IMR-90 (cell line): ENCODE data around the gene PDZRN3. TPM values are rescaled to one million over a fixed set of nuclear protein-coding genes. Genes with fewer than 3 reads are reported as not detected.

ENCODE experiments used
- ATAC-seq: fragments of 200-7000 bp; cut with Tn5 transposase; 2 replicates; pipeline ENCODE4 v1.9.1; 2020; ENCODE audit warnings: low read depth, mild to moderate bottlenecking, moderate library complexity
- BruUV-seq: library from RNA; stranded (reverse); fragments of 400-500 nt; replicated peaks from 2 replicates; lab custom pipeline; 2021; lab: Mats Ljungman, UMichigan
- CTCF ChIA-PET: fragments of 300-600 bp; formaldehyde crosslinking; extraction: SDS; loops from one replicate; lab custom pipeline; 2021; ENCODE audit warnings: antibody characterized with exemption; lab: Yijun Ruan, JAX
- POLR2A ChIA-PET: fragments of 300-600 bp; sonication (Branson Sonifier 250); formaldehyde crosslinking; loops from one replicate; lab custom pipeline; 2022; ENCODE audit warnings: antibody characterized with exemption; ENCODE audit not compliant: unreplicated experiment; lab: Charles Lee
- DNase-seq: peaks from one replicate; pipeline ENCODE4 v3.0.0; 2013
- H2AFZ ChIP-seq: replicated peaks from 2 replicates; pipeline ENCODE3; 2013; ENCODE audit warnings: low read length, mild to moderate bottlenecking; ENCODE audit not compliant: poor library complexity
- H2AK5ac ChIP-seq: 2 replicates; pipeline ENCODE4 v1.6.1; 2013; ENCODE audit warnings: low read depth, low read length, inconsistent platforms
- H2AK9ac ChIP-seq: replicated peaks from 2 replicates; pipeline ENCODE3; 2013; ENCODE audit warnings: mild to moderate bottlenecking, low read depth, low read length, moderate library complexity; ENCODE audit not compliant: poor library complexity
- H2BK120ac ChIP-seq: 2 replicates; pipeline ENCODE4 v1.6.1; 2013; ENCODE audit warnings: low read depth, low read length, inconsistent platforms
- H2BK15ac ChIP-seq: 3 replicates; pipeline ENCODE4 v1.6.1; 2013; ENCODE audit warnings: low read depth, low read length, inconsistent platforms
- H2BK20ac ChIP-seq: 2 replicates; pipeline ENCODE4 v1.6.1; 2013; ENCODE audit warnings: low read depth, mild to moderate bottlenecking, inconsistent platforms, low read length, moderate library complexity
- H2BK5ac ChIP-seq: 2 replicates; pipeline ENCODE4 v1.6.1; 2013; ENCODE audit warnings: mild to moderate bottlenecking, low read depth, low read length, inconsistent platforms; ENCODE audit not compliant: poor library complexity, severe bottlenecking
- H3K14ac ChIP-seq: replicated peaks from 2 replicates; pipeline ENCODE4 v1.6.1; 2013; ENCODE audit warnings: low read depth, low read length, inconsistent platforms
- H3K18ac ChIP-seq: 2 replicates; pipeline ENCODE4 v1.6.1; 2013; ENCODE audit warnings: low read depth, low read length, control low read depth
- H3K23ac ChIP-seq: 2 replicates; pipeline ENCODE4 v1.6.1; 2013; ENCODE audit warnings: low read depth, low read length, inconsistent platforms
- H3K27ac ChIP-seq: 2 replicates; pipeline ENCODE4 v1.5.1; 2013; ENCODE audit warnings: mild to moderate bottlenecking, control low read depth, low read length; ENCODE audit not compliant: insufficient read depth
- H3K27me3 ChIP-seq: 2 replicates; pipeline ENCODE4 v1.6.1; 2013; ENCODE audit warnings: low read length; ENCODE audit not compliant: control insufficient read depth, insufficient read depth
- H3K36me3 ChIP-seq: 2 replicates; pipeline ENCODE4 v1.6.1; 2013; ENCODE audit warnings: low read length, mixed read lengths; ENCODE audit not compliant: control insufficient read depth, insufficient read depth
- H3K4ac ChIP-seq: 2 replicates; pipeline ENCODE4 v1.6.1; 2013; ENCODE audit warnings: low read depth, low read length, inconsistent platforms
- H3K4me1 ChIP-seq: 2 replicates; pipeline ENCODE4 v1.6.1; 2013; ENCODE audit warnings: low read length, mixed read lengths; ENCODE audit not compliant: control insufficient read depth, insufficient read depth
- H3K4me2 ChIP-seq: 2 replicates; pipeline ENCODE4 v1.6.1; 2013; ENCODE audit warnings: low read depth, mild to moderate bottlenecking, control low read depth, low read length, moderate library complexity
- H3K4me3 ChIP-seq: 2 replicates; pipeline ENCODE4 v1.5.1; 2013; ENCODE audit warnings: low read depth, mild to moderate bottlenecking, control low read depth, low read length, moderate library complexity; ENCODE audit not compliant: insufficient read depth
- H3K56ac ChIP-seq: 2 replicates; pipeline ENCODE4 v1.6.1; 2013; ENCODE audit warnings: low read length, inconsistent platforms; ENCODE audit not compliant: insufficient read depth; ENCODE audit errors: extremely low read depth
- H3K79me1 ChIP-seq, 2 experiments: 2 replicates each; pipeline ENCODE4 v1.6.1; 2013; ENCODE audit warnings: low read length in 2 of 2, inconsistent platforms in 1 of 2, low read depth in 1 of 2
- H3K9ac ChIP-seq: 2 replicates; pipeline ENCODE4 v1.6.1; 2013; ENCODE audit warnings: low read depth, low read length, control low read depth
- H3K9me1 ChIP-seq: 2 replicates; pipeline ENCODE4 v1.6.1; 2013; ENCODE audit warnings: low read length, inconsistent platforms; ENCODE audit not compliant: insufficient read depth
- H3K9me3 ChIP-seq: 2 replicates; pipeline ENCODE4 v1.6.1; 2013; ENCODE audit warnings: low read length; ENCODE audit not compliant: control insufficient read depth, insufficient read depth
- H4K20me1 ChIP-seq: 2 replicates; pipeline ENCODE4 v1.6.1; 2013; ENCODE audit warnings: low read length, inconsistent platforms; ENCODE audit not compliant: insufficient read depth
- H4K5ac ChIP-seq: 2 replicates; pipeline ENCODE4 v1.6.1; 2013; ENCODE audit warnings: mild to moderate bottlenecking, low read depth, low read length, control low read depth
- H4K8ac ChIP-seq, 2 experiments: 2 replicates each; pipeline ENCODE4 v1.6.1; 2013; ENCODE audit warnings: low read depth in 2 of 2, low read length in 2 of 2, control low read depth in 1 of 2, inconsistent platforms in 1 of 2
- H4K91ac ChIP-seq: 2 replicates; pipeline ENCODE4 v1.6.1; 2013; ENCODE audit warnings: low read depth, low read length, inconsistent platforms; ENCODE audit not compliant: insufficient read depth
- BHLHE40 ChIP-seq: fragments of 150-350 bp; IDR thresholded peaks from 2 replicates; pipeline ENCODE4 v1.6.1; 2016; ENCODE audit warnings: mild to moderate bottlenecking, low read depth, low read length
- CTCF ChIP-seq: conservative IDR thresholded peaks from 2 replicates; pipeline ENCODE4 v1.5.1; 2012; ENCODE audit warnings: mild to moderate bottlenecking, low read depth, low read length, improper control_type of control experiment
- MXI1 ChIP-seq: IDR thresholded peaks from 2 replicates; pipeline ENCODE4 v1.6.1; 2012; ENCODE audit warnings: low read depth, mild to moderate bottlenecking, low read length, moderate library complexity, borderline replicate concordance
- SMC3 ChIP-seq: fragments of 150-350 bp; IDR thresholded peaks from 2 replicates; pipeline ENCODE4 v1.6.1; 2016; ENCODE audit warnings: low read depth, mild to moderate bottlenecking, antibody characterized with exemption, low read length, moderate library complexity
- USF2 ChIP-seq: fragments of 150-350 bp; IDR thresholded peaks from 2 replicates; pipeline ENCODE4 v1.6.1; 2017; ENCODE audit warnings: mild to moderate bottlenecking, antibody characterized with exemption, low read length, low read depth
- WGBS, 2 experiments: methylation state at CpG; one replicate each; pipeline versions ENCODE4 v1.1.5 to v1.1.7; 2013; ENCODE audit warnings: missing lambda C conversion rate in 2 of 2; ENCODE audit not compliant: insufficient read length in 1 of 2; ENCODE audit errors: extremely low coverage in 2 of 2; 5-methylcytosine and 5-hydroxymethylcytosine counted together
- dilution Hi-C: fragments of 300-500 bp; cut with HindIII; formaldehyde crosslinking; loops from one replicate; pipeline ENCODE4 v1.14.3; 2018; ENCODE audit warnings: low sequenced_read_pairs; ENCODE audit not compliant: unreplicated experiment
- in situ Hi-C: fragments of 300-500 bp; cut with MboI; formaldehyde crosslinking; loops from 3 replicates; pipeline ENCODE4 v1.14.3; 2019; ENCODE audit warnings: low sequenced_read_pairs, inconsistent platforms, mixed read lengths
- intact Hi-C: fragments of 100-400 bp; cut with micrococcal nuclease; formaldehyde crosslinking; loops from 2 replicates; pipeline ENCODE4 v1.10.0; 2022
- polyA plus RNA-seq, 3 experiments: library from polyadenylated mRNA; depleted of rRNA; stranded (reverse); fragments of >200 nt; gene quantifications; 2 replicates each; pipeline ENCODE4 v1.2.3, GENCODE V29; 2012; ENCODE audit warnings: low replicate concordance in 1 of 3
- total RNA-seq: library from RNA; depleted of rRNA; stranded (reverse); fragments of >200 nt; gene quantifications from 2 replicates; pipeline ENCODE4 v1.2.3, GENCODE V29; 2012

Gene PDZRN3
- total and polyA plus RNA-seq, 2 of the 4 experiments (the other 2 are of a cell fraction), result 9.4 to 17.0 TPM

- H2BK120ac ChIP-seq, result no peak overlapping the region
- no peak overlapping the region for H4K5ac ChIP-seq
- H3K4me3 ChIP-seq, result no peak overlapping the region
- CTCF ChIA-PET, result interaction anchor here (1.0 to 1.2 kb wide), 2 partner anchors 9 to 16 kb away, joined by 3 to 4 read pairs; no protein-coding TSS in a partner anchor
- peak; percentile 81 for ATAC-seq
- no TSS peak for BruUV-seq
- no peak overlapping the region for H3K27ac ChIP-seq
- no peaks in the 10 kb centered on the region for H3K27me3 ChIP-seq
- intact Hi-C loops (loop anchor here (10.0 kb wide), 1 partner anchor 193 kb away; no protein-coding TSS in a partner anchor), in situ Hi-C loops (no loop called here), dilution Hi-C loops (no loop called here)
- H3K23ac ChIP-seq, result no peak overlapping the region
- no peak overlapping the region for H4K91ac ChIP-seq
- H3K4me2 ChIP-seq, result no peak overlapping the region
- H3K4me1 ChIP-seq, result no peaks in the 10 kb centered on the region; the same call in none of the 2 replicates
- H4K8ac ChIP-seq, result no peak overlapping the region
- H3K9ac ChIP-seq, result no peak overlapping the region
- TF ChIP-seq USF2 (no peak), CTCF (no peak), MXI1 (no peak), SMC3 (no peak), BHLHE40 (0 out of 2 replicates have a peak, but pooled peaks have one; percentile 8)
- no peak overlapping the region for H3K14ac ChIP-seq
- no peaks in the 10 kb centered on the region for H3K9me3 ChIP-seq
- no peak overlapping the region for H2BK15ac ChIP-seq
- no peaks in the 10 kb centered on the region for H3K79me1 ChIP-seq
- H3K9me1 ChIP-seq, result peaks cover 4% of the 10 kb centered on the region; the same call in 1 of the 2 replicates
- H2AFZ ChIP-seq, result no peak overlapping the region
- no peak overlapping the region for H2BK20ac ChIP-seq
- no CpG with 5 or more reads among the region's 3 CpGs for WGBS, 2 experiments
- H4K20me1 ChIP-seq, result peaks cover 13% of the 10 kb centered on the region; the same call in 1 of the 2 replicates
- no peak overlapping the region for H2AK5ac ChIP-seq
- H2BK5ac ChIP-seq, result no peak overlapping the region
- no peak overlapping the region for H2AK9ac ChIP-seq
- H3K18ac ChIP-seq, result no peak overlapping the region
- DNase-seq, result peak; percentile 74
- H3K56ac ChIP-seq, result no peak overlapping the region
- H3K4ac ChIP-seq, result no peak overlapping the region
- peaks cover 3% of the 10 kb centered on the region for H3K36me3 ChIP-seq
- POLR2A ChIA-PET, result no interaction called here
Observed at GRCh38 chr3:73437828-73438227, 186.9 kb downstream of the PDZRN3 start.
